Muscle of back (tissue), 11 donors: Measurements from ENCODE around the gene TMEM150A. TPM values are rescaled to one million over a fixed set of nuclear protein-coding genes. Genes with fewer than 3 reads are reported as not detected.
"Not testable (repeated sequence)": the region's sequence is repeated elsewhere in the genome, so short reads cannot be mapped to it uniquely, and the experiment has no call there.

Source experiments
- DNase-seq, 3 donors: peaks; one replicate each; pipeline versions ENCODE4 v3.0.0 to v3.0.0-alpha.2; 2013
- polyA plus RNA-seq, 10 donors: library from polyadenylated mRNA; unstranded; fragments of 120-200 nt; gene quantifications; one replicate each; pipeline ENCODE4 v1.2.1, GENCODE V29; 2013; ENCODE audit not compliant: insufficient read length in 10 of 10

The TMEM150A gene
- polyA plus RNA-seq, 10 donors: 7.5 to 12.6 (median 8.4) TPM

- DNase-seq: no peak
Measured at GRCh38 chr2:85613717-85614515, 11.4 kb upstream of the TMEM150A start.

- peak; percentile 88 to 97 (median 94) for DNase-seq
Measured at GRCh38 chr2:85611705-85612587, 9.4 kb upstream of the TMEM150A start, which contains the start of gene C2orf68. C2orf68 (minus strand) TSS chr2:85612066; CDS start chr2:85611984, 82 bp downstream.

GRCh38 chr2:85611217-85611704 is 8.8 kb upstream of the TMEM150A start:
- DNase-seq: no peak

DNA sequence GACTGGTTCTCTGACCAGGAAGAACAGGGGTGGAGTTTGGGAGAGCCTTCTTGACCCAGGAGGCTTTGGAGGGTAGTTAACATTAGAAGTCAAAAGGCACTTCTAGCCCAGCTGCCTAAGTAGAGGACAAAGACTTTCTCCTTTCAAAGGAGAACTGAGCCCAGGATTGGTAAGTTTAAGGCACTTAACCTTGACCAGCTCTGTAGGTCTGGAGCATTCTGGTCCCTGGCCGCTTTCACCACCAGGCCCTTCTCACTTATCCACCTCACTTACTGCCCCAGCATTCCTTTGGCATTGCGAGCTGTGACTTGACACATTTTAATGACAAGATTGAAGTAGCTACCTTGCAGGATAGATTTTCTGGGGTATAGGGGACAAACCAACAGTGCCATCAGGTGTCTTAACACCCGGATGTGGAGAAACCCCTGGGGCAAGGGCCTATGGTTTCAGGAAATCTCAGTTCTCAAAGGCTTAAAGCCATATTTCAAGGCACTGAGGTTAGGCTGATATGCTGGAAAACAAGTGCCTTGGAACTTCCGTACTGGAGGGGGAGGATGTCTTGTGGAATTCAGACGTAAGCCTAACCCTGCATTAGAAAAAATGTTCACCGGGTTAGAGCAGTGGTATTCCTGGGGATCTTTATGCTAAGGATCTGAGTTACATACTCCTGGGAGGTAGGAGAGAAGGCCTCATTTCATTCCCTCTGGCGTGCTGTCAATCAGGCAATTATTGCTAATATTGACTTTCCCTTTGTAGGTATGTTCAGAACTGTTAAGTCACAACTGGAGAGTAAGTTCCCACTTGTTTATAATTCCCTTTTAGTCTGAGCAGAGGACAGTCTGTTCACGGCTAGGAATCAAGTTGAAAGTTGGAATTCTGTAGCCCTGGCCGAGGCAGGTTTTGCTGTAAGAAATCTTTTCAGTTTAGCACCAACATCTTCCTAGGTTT is 5.0 kb upstream of the TMEM150A start:
- DNase-seq: peak in 1 of 3 donors; percentile 1

DNA sequence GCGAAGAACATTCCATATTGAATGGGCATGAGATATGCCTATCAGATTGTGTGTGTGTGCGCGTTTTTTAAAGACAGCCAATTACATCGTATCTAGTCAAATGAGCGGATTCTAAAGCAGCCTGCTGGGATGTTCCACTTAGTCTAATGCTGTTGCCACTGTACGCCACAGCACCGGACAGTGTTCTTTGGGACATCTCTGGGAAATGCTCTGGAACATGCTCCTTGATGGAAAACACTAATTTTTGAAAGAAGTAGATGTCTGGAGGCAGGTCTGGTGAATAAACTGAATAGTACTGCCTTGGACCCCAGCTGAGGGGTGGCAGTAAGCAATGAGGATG is 3.6 kb upstream of the TMEM150A start:
- no peak for DNase-seq

- peak in 2 of 3 donors; percentile 43 to 62 for DNase-seq
Measured at GRCh38 chr2:85605406-85606115, 3.1 kb upstream of the TMEM150A start.

DNA sequence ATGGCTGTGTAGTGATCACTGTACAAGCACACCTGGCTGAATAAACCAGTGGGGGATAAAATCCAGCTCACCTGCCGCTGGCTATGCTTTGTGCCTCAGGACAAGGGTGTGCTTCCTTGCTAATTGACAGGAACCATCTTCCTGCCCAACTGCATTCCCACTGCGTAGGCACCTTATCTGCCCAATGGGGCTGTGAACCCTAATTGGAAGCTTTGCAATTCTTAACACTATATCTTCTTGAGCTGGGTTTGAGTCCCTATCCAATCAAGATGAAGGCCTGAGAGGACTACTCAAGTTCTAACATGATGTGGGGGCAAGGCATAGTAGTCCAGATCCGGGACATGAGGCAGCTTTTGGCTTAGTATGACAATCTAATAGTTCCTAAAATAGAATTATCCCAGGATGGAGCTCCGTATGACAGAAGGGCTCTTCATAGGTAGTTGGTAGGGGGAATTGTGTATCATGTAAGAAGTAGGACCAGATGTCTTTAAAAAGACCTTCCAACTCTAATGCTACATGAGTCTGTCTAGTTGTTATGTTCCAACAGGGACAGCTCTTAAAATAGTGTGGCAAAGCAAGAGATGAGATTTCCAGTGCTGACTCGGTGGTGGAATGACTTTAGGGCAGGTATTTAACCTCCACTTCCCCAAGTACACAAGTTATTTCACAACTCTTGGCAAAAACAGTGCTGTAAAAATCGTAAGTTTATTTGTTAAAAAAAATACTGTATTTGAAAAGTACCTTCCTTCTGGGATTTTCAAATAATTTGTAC is 2.3 kb upstream of the TMEM150A start:
- peak in 1 of 3 donors; percentile 2 for DNase-seq

DNA sequence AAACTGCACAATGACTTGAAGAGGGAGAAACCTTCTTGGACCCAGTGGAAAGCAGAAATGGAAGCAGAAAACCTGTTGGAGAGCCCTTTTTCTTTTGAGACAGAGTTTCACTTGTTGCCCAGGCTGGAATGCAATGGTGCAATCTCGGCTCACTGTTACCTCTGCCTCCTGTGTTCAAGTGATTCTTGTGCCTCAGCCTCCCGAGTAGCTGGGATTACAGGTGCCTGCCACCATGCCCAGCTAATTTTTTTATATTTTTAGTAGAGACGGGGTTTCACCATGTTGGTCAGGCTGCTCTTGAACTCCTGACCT is 1.6 kb upstream of the TMEM150A start:
- not testable (repeated sequence) for DNase-seq

DNA sequence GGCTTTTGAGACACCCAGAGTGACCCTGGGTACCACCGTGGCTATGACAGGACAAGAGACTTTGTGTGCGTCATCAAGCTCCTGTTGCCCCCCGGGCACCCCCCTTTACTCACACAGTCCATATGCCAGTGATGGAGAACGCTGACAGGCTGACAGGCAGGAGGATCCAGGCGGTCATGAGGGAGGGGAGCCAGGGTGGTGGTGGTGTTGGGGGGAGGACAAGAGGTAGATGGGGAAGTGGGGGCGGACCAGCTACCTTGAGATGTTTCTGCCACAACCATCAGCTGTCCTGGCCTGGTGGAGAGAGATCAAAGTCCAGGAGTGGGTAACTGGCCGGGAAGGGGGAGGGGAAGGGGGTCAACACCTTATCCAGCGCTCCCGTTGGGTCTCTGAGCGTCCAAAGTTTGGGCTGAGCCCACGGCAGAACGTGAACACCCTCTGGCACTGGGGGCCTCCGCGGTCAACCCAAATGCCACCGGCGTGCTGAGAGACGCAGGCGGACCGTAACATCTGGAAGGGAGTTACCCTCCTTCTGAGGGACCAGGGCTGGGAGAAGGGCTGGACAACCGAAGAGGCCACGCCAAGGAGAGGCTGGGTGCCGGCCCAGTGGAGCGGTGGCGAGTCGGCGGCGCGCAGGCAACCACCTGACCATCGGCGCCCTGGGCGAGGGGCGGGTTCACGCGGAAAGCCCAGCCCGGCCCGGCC is 575 bp downstream of the TMEM150A start:
- DNase-seq: peak in 1 of 3 donors; percentile 21

GRCh38 chr2:85600951-85601770 is 1.3 kb downstream of the TMEM150A start:
- DNase-seq: peak in 1 of 3 donors; percentile 0

DNA sequence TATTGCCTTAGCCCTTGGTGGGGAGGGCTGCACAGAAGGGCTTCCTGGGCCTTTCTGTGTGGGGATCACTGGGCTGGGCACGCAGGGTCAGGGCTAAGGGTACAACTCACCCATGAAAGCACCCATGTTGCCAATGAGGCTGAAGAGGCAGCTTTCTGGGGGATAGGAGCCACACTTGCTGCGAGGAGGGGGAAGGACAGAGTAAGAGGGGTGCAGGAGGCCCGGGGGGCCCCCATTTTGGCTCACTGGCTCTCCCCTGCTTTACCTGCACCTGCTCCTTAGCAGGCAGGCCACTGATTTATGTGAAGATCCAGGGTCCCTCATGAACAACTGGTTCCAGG is 2.3 kb downstream of the TMEM150A start:
- DNase-seq: peak in 1 of 3 donors; percentile 0

DNA sequence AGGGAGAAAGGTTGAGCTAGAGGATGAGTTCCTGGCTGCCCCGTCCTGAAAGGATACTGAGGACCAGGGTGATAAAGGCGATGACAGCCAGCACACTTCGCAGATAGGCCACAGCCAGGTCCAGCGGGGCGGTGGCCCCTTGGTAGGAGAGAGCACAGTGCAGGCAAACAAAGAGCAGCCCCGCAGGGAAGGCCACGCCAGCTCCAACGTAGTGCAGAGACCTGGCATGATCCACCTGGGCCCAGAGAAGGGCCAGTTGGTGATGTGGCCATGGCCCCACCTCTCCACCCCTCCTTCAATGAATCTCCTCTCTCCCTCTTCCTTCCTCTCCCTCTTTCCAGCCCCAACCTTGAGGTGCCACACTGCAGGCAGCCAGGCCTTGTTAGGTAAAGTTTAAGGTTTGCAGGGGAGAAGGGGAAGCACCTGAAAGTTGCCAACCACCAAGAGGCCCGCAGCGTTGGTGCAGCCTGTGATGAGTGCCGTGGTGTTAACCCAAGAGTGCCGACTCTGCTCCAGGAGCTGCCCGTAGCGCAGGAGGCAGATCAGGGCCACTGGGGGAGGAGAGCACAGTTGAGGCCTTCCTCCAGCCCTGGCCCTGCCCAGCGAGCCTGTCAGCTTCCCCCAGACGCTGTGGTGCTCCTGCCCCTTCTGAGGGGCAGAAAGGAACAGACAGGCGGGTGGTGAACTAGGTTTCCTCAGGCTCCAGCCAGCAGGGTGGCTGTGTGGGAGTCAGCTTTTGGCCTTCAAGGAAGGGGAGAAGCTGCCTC is 2.8 kb downstream of the TMEM150A start:
- DNase-seq: peak in 1 of 3 donors; percentile 1

GRCh38 chr2:85598594-85599340 is 3.7 kb downstream of the TMEM150A start:
- DNase-seq: no peak

DNA sequence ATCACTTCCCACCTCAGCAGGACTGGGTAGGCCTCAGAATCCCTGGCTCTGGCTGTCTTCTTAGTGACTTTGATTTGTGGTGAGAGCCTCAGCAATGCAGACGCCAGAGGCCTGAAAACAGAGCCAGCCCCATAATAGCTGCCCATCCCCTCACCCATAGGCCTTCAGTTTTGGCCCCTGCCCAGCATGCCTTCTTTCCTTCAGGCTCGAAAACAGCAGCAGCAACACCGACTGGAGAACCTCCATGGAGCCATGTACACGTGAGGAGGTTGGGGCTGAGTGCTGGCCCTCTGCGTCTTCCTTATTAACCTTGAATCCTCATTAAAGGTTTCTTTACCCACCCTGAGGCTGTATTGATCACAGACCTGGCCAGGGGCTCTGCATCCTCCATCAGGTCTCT is 5.3 kb downstream of the TMEM150A start:
- no peak for DNase-seq

DNA sequence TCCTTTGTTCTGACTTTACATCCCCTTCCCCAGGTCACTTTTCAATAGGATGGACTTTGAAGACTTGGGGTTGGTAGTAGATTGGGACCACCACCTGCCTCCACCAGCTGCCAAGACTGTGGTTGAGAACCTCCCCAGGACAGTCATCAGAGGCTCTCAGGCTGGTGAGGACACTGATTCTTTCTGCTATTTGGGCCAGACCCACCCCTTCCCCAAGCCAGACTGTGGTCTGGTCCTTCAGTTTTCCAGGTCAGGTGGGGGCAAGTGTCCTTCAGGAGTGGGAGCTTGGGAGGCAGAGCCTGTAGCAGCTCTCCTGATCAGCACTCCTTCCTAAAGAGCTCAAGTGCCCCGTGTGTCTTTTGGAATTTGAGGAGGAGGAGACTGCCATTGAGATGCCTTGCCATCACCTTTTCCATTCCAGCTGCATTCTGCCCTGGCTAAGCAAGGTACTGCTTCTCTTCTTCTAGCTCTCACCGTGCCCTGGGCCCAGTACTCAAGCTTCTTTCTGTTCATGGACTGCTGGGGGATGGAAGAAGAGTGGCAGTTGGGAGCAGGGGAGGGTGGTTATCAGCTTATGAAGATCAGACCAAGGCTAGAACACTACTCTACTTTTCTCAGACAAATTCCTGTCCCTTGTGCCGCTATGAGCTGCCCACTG is 5.9 kb downstream of the TMEM150A start:
- DNase-seq: no peak

DNA sequence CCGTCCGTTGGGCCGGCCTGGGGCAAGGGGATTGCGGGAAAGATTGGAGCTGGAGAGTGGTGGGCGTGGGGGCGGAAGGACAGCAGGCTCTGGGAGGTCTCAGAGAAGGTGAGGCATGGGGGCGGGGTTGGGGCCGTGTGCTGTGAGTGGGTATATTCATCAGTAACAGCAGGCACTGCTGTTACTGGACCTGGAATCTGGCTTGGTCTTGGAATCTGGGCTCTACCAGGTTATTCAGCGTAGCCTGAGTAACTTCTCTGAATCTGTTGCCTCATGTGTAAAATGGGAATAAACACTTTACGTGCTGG is 6.5 kb downstream of the TMEM150A start:
- no peak for DNase-seq
